Upper lobe of right lung (tissue), 1 donor: ENCODE results near the gene LACTB. TPM values are rescaled to one million over a fixed set of nuclear protein-coding genes. Genes with fewer than 3 reads are reported as not detected.
A peak's percentile ranks its signal among the peaks of the same experiment; 100 is the strongest.

ENCODE experiments used
- ATAC-seq: fragments of 200-7000 bp; cut with Tn5 transposase; one replicate; pipeline ENCODE4 v1.9.1; 2020; ENCODE audit warnings: mild to moderate bottlenecking, moderate library complexity
- DNase-seq: peaks from one replicate; pipeline ENCODE4 v3.0.0-alpha.2; 2020
- H3K27ac ChIP-seq: fragments of 200-600 bp; one replicate; pipeline ENCODE4 v1.8.0; 2022
- H3K27me3 ChIP-seq: fragments of 200-600 bp; one replicate; pipeline ENCODE4 v1.8.0; 2022; ENCODE audit warnings: mild to moderate bottlenecking
- H3K36me3 ChIP-seq: fragments of 200-600 bp; one replicate; pipeline ENCODE4 v1.8.0; 2022
- H3K4me1 ChIP-seq: fragments of 200-600 bp; one replicate; pipeline ENCODE4 v1.8.0; 2022
- H3K4me3 ChIP-seq: fragments of 200-600 bp; one replicate; pipeline ENCODE4 v1.8.0; 2022; ENCODE audit warnings: mild to moderate bottlenecking
- H3K9me3 ChIP-seq: fragments of 200-600 bp; one replicate; pipeline ENCODE4 v1.8.0; 2022
- CTCF ChIP-seq: fragments of 200-600 bp; IDR thresholded peaks from one replicate; pipeline ENCODE4 v1.8.0; 2022; ENCODE audit warnings: antibody characterized with exemption
- intact Hi-C: fragments of 100-400 bp; cut with DNase I; formaldehyde crosslinking; loops from one replicate; pipeline ENCODE4 v1.11.0; 2022
- total RNA-seq: library from RNA; stranded (reverse); fragmentation: NEBNext Ultra II Directional; extraction: Animal tissue kit (Norgen Biotek cat#: 25700); gene quantifications from one replicate; pipeline ENCODE4 v1.2.1, GENCODE V29; 2021
- donor health status: DM: no; HTN: yes; CAD: no; lungs with severe emphysema.

The LACTB gene
- total RNA-seq, 1 donor from 2014 or later = 24.8 TPM

- ATAC-seq (peak; percentile 26), DNase-seq (no peak)
- TF ChIP-seq CTCF = no peak
- no peak overlapping the region for H3K27ac ChIP-seq
- no peaks in the 10 kb centered on the region for H3K9me3 ChIP-seq
- no peak overlapping the region for H3K4me3 ChIP-seq
- no peaks in the 10 kb centered on the region for H3K36me3 ChIP-seq
- H3K4me1 ChIP-seq = no peaks in the 10 kb centered on the region
- intact Hi-C loops = no loop called here
- no peaks in the 10 kb centered on the region for H3K27me3 ChIP-seq
These were observed 11.1 kb upstream of the LACTB start for GRCh38 chr15:63110428-63111026.

GRCh38 chr15:63111481-63111880, 10.2 kb upstream of the LACTB start:
- no peak for TF ChIP-seq CTCF
- Histone ChIP-seq H3K9me3 (no peaks in the 10 kb centered on the region), H3K27ac (no peak overlapping the region), H3K4me1 (no peaks in the 10 kb centered on the region), H3K36me3 (no peaks in the 10 kb centered on the region), H3K27me3 (no peaks in the 10 kb centered on the region), H3K4me3 (no peak overlapping the region)
- no peak for ATAC-seq
- DNase-seq = no peak
- intact Hi-C loops = no loop called here

- ATAC-seq = no peak
These were observed 8.8 kb upstream of the LACTB start for GRCh38 chr15:63112871-63113270.

GRCh38 chr15:63114465-63114864, 7.2 kb upstream of the LACTB start:
- TF ChIP-seq CTCF = no peak
- H3K4me3 ChIP-seq = no peak overlapping the region
- no peaks in the 10 kb centered on the region for H3K36me3 ChIP-seq
- intact Hi-C loops = no loop called here
- H3K27ac ChIP-seq = no peak overlapping the region
- no peaks in the 10 kb centered on the region for H3K9me3 ChIP-seq
- ATAC-seq (no peak), DNase-seq (no peak)
- H3K4me1 ChIP-seq = no peaks in the 10 kb centered on the region
- H3K27me3 ChIP-seq = no peaks in the 10 kb centered on the region

More at GRCh38 chr15:63112871-63113270, 8.8 kb upstream of the LACTB start:
- H3K27ac ChIP-seq = no peak overlapping the region
- no peaks in the 10 kb centered on the region for H3K36me3 ChIP-seq
- no peak for DNase-seq
- TF ChIP-seq CTCF = no peak
- H3K4me1 ChIP-seq = no peaks in the 10 kb centered on the region
- intact Hi-C loops = no loop called here
- H3K27me3 ChIP-seq = no peaks in the 10 kb centered on the region
- H3K4me3 ChIP-seq = no peak overlapping the region
- no peaks in the 10 kb centered on the region for H3K9me3 ChIP-seq

- no peaks in the 10 kb centered on the region for H3K27me3 ChIP-seq
- no peak overlapping the region for H3K4me3 ChIP-seq
- no peaks in the 10 kb centered on the region for H3K9me3 ChIP-seq
- no peaks in the 10 kb centered on the region for H3K36me3 ChIP-seq
- no peak for TF ChIP-seq CTCF
- intact Hi-C loops = no loop called here
- no peak for DNase-seq
- ATAC-seq = no peak
- peaks cover 4% of the 10 kb centered on the region for H3K4me1 ChIP-seq
- H3K27ac ChIP-seq = no peak overlapping the region
These were observed 2.8 kb upstream of the LACTB start for GRCh38 chr15:63118854-63119253.
